Hypothalamus (tissue), 51 donors: ENCODE results near the gene EDN2.

ENCODE experiments used
- DNase-seq, 51 donors: peaks; one replicate each; lab custom pipeline; 2025; lab: John Stamatoyannopoulos, UW

Gene EDN2

GRCh38 chr1:41484402-41485241 lies at the start of gene EDN2:
EDN2 (minus strand) TSS chr1:41484683; CDS start chr1:41484601, 82 bp downstream.
- DNase-seq: peak in 1 of 51 donors; percentile 6

DNA sequence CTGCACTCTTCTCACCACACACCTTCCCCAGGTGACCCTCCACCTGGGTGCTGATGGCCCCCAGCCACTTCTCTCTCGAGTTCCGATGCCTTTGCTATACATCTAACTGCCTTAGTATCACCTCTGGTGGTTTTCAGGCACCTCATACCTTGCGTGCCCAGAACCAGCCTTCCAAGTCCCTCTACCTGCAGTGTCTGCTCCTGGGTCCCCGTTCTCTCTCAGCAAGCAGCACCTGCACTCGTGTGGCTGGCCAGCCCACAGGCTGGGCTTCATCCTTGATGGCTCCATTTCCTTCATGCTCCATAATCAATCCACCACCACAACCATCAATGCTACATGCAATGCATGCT lies 49.2 kb upstream of the EDN2 start:
- DNase-seq: no peak

DNA sequence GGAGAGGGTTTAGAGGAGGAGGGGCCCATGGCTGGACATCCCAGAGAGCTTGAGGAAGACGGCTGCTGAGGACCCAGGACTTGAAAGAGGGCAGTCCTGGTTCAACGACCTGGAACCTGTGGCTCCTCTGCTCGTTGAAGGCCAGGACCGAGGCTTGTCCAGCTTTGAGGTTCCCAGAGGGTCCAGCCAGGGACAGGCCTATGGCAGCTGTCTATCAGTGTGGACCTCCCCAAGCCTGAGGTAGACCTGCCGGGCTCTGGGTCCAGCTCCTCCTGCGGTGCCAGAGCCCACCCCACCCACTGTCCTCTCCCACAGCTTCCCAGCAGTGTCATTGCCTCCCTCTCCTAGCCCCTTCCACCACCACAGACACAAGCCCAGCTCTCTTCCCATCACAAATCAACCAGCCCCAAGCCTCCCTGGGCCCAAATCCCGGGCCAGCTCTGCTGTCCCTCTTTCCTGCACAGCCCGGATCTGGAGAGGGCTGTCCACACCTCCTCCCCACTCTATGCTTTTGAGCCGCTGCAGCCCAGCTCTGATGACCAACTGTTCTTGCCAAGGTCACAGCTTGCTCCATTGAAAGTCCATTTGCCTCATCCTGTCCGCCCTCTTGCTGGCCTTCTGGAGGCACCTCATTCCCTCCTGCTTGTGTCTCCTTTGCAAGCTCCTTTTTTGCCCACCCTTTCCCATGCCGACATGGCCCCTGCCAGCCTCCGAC lies 48.7 kb upstream of the EDN2 start:
- no peak for DNase-seq

GRCh38 chr1:41532206-41532975 lies 47.9 kb upstream of the EDN2 start:
- no peak for DNase-seq

DNA sequence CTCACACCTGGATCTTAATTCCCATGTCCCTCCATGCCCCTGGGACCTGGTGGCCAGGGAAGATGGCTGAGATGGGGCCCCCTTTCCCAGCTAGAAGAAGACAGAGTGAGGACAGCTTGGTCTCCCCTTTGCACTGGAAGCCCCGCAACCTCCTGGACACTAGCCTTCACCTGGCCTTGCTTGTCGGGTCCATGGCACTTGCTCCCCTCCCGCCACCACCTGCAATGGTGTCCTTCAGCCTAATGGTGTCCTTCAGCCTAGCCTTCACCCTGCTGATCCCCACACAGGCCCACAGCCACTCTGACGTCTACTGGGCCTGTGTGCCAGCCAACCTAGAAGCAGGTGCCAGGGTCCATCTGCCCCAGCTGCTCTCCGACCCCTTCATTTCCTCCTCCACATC lies 45.9 kb upstream of the EDN2 start:
- DNase-seq: no peak

DNA sequence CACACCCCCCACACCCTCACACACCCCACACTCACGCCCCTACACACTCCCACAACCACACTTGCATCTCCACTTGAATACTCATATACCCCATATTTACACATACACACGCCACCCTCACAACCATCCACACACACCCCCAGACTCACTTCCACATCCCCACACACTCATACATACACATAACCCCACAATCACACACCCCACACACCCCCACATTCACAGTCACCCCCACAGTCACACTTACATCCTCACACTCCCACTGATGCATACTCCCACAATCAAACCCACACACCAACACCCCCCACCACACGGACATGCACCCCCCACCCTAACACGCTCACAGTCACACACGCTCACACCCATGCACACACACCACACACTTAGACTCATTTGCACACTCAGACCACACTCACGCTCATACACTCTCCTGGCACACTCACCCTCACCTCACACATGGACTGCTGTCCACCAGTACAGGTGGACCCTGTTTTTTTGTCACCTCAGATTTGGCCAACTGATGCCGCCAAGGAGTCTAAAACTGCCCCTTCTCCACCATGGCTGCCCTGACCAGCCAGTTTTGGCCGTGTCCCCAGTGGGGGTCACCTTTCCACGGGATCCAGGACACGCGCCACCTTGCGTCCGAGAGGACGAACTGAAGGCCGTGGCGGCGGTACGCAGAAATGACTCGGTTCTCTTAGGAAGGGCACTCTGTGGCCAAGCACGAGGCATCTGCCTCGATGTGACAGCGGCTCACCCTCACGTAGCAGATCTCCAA lies 45.3 kb upstream of the EDN2 start:
- DNase-seq: no peak

- DNase-seq: no peak
These were observed 44.5 kb upstream of the EDN2 start for GRCh38 chr1:41528726-41529605.

DNA sequence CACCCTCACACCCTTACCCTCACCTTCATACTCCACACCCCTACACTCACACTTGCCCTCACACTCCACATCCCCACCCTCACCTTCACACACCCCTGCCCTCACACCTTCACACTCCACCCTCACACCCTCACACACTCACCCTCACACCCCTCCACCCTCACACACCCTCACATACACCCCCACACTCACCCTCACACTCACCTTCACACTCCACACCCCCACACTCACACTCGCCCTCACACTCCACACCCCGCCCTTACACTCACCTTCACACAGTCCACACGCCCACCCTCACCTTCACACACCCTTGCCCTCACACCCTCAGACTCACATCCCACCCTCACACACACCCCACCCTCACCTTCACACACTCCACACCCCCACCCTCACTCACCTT lies 43.6 kb upstream of the EDN2 start:
- no peak for DNase-seq

- DNase-seq: no peak
These were observed 42.6 kb upstream of the EDN2 start for GRCh38 chr1:41526956-41527561.

DNA sequence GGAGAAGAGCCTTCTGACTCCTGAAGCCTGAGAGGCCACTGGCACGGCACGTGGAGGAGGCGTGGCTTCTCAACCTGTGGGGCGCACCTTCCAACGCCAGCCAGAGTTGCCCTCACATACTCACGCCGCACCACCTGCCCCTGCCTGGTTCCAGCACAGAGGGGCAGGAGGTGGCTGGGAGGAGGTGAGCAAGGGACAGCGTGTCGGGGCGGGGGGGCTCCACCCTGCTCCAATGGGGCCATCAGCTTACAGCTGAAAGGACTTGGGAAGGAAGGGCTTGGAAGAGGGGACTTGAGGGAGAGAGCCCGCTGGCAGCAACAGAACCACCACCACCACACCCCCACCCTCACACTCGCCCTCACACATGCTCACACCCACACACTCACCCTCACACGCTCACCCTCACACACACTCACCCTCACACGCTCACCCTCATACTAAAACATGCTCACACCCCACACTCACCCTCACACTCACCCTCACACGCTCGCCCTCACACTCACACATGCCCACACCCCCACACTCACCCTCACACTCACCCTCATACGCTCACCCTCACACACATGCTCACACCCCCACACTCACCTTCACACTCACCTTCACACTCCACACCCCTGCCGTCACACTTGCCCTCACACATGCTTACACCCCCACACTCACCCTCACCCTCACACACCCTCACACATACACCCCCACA lies 41.6 kb upstream of the EDN2 start:
- DNase-seq: no peak

DNA sequence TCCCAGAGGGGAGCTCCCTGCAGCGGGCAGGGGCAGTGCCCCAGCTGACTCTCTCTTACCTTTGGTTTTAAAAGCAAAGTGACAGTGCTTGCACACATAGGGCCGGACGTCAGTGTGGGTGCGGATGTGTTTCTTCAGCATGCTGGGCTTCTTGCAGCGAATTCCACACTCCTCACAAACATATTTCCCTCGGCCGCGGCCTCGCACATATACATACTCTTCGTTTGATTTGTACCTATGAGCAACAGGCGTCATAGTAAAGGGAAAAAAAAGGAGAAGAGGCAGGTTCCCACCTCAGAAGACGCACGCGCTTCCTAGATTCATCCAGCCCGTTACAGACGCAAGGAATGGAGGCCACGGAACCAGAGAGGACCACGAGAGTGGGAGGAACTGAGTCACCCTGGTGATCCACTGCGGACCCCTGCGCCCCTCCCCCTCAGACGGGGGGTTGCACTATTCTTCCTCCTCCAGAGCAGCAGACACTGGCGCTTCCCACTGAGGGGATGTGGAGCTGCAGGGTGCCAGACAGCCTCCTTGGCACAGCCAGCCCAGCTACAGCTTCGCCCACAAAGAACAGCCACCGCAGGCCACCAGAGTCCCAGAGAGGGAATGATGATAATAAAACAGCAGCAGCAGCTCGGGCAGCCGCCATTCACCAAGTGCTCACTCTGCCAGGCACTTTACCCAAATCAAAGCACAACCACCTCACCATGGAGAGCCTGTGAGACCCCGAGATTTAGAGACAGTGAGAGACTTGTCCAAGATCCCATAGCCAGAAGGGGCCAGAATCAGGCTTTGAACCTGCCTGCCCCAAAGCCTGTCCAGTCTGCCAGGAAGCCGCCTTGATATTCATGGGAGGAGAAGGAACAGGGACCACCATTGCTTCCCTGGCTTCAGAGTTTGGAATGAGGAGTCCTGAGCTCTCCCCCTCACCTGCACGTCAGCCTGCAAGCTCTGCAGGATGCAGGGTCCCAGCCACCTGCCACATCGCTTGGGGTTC lies 40.5 kb upstream of the EDN2 start:
- peak in 1 of 51 donors; percentile 53 for DNase-seq

- DNase-seq: no peak
These were observed 39.6 kb upstream of the EDN2 start for GRCh38 chr1:41523949-41524675.

DNA sequence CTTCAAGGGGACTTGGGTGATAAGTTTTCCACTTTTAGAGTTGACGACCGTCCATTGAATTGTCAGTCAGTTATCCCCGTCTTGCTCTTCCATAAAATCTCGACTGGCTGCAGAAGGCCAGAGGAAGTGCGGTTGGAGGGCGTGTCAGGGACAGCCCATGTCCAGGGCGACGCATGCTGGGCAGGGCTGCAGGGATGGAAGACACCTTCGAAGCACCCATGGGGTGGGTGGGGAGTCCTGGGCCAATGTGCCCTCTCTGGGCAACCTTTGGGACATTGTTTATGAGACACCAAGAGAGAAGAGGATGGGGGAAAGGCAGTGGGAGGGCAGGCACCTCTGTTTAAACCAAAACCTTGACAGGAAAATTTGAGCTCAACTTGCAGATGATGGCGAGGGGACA lies 38.6 kb upstream of the EDN2 start:
- DNase-seq: no peak

DNA sequence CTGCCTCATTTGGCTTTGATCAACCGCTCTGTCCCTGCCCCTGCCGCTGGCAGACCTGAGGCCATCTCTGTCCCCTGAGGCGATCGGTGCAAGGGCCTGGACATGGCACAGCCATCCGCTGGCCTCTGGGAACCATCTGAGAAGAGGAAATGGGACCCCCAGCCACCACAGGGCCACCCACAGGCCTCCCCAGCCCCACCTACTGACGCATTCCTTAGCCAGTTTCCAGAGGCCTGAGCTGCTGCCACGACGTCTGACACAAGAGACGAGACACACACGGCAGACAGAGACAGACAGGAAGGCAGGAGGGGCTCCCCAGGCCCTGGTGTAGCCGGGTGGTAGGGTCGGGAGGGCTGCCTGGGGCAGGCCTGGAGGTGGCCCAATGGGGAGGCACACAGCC lies 37.3 kb upstream of the EDN2 start:
- DNase-seq: no peak

DNA sequence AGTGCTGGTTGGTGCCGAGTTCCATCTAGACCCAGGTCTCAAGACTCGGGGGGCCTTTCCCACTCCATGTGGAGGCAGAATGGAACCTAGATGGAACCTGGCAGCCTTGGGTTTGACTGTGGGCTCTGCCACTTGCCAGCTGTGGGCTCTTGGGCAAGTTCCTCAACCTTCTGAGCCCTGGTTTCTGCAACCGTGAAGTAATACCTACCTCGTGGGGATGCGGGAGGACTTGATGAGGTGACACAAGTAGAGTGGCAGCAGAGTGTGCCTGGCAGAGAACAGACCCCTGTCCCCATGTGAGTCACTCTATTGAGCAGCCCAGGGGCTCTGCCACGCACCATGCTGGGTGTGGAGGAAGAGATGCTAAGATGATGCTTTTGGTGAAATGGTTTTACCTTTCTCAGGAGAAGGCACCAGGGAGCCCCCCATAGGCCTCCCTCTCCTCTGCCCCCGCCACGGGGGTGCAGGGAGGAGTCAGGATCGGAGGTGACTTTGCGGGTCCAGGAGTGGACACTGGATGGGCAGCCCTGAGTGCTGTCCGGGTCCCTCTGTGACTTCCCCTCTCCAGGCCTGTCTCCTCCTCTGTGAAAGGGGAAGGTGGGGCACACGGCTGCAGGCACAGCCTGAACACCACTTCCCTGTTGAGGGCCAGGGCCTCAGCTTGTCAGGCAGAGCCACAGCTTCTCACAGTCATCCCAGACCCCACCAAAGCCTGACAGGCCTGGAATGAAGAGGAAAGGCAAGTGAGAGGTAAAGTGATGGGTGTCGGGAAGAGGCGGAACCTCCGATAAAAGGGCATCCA lies 36.7 kb upstream of the EDN2 start:
- DNase-seq: no peak

DNA sequence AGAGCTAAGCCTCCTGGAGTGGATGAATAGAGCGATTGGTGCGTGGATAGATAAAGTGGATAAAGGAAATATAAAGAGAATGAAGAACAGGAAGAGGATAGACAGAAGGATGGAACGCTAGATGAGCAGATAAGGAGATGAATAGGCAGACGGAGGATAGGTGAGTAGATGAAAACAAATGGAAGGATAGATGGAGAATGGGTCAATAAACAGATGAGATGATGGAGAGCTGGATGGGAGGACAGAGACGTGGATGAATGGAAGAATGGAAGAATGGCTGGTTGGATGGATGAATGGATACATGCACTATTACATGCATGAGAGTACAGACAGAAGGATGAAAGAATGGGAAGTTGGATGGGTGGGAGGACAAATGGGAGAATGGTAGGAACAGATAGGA lies 35.2 kb upstream of the EDN2 start:
- DNase-seq: no peak
